Suprapubic skin (tissue), 4 donors: ENCODE results near the gene HECW1. TPM values are rescaled to one million over a fixed set of nuclear protein-coding genes. Genes with fewer than 3 reads are reported as not detected.

Experiments
- DNase-seq, 2 donors: peaks; one replicate each; pipeline ENCODE4 v3.0.0-alpha.2; 2019; ENCODE audit warnings: low spot score in 2 of 2
- H3K27ac ChIP-seq: fragments of 200-600 bp; sonication (generic); one replicate; pipeline ENCODE4 v1.5.1; 2019
- H3K27me3 ChIP-seq: fragments of 200-600 bp; sonication (generic); one replicate; pipeline ENCODE4 v1.5.1; 2019
- H3K36me3 ChIP-seq: fragments of 200-600 bp; sonication (generic); one replicate; pipeline ENCODE4 v1.5.1; 2019
- H3K4me1 ChIP-seq: fragments of 200-600 bp; sonication (generic); one replicate; pipeline ENCODE4 v1.5.1; 2019
- H3K4me3 ChIP-seq: fragments of 200-600 bp; sonication (generic); one replicate; pipeline ENCODE4 v1.5.1; 2019; ENCODE audit warnings: mild to moderate bottlenecking
- H3K9me3 ChIP-seq: fragments of 200-600 bp; sonication (generic); one replicate; pipeline ENCODE4 v1.5.1; 2019
- CTCF ChIP-seq, 2 donors: fragments of 200-600 bp in 1 of 2; fragments of 450-650 bp in 1 of 2; sonication (generic) in 1 of 2; IDR thresholded peaks; one replicate each; pipeline ENCODE4 v1.5.1; 2016 to 2019; ENCODE audit warnings: antibody characterized with exemption in 2 of 2, mild to moderate bottlenecking in 1 of 2, moderate library complexity in 1 of 2
- EP300 ChIP-seq: sonication (generic); formaldehyde crosslinking; IDR thresholded peaks from one replicate; pipeline ENCODE4 v1.6.1; 2017; ENCODE audit warnings: antibody characterized with exemption
- POLR2A ChIP-seq, 2 donors: fragments of 450-650 bp; IDR thresholded peaks; one replicate each; pipeline ENCODE4 v1.6.1; 2017; ENCODE audit warnings: antibody characterized with exemption in 2 of 2, mild to moderate bottlenecking in 2 of 2, moderate library complexity in 2 of 2
- POLR2AphosphoS5 ChIP-seq, 3 donors: sonication (generic); formaldehyde crosslinking; IDR thresholded peaks; one replicate each; pipeline ENCODE4 v1.6.1; 2017; ENCODE audit warnings: antibody characterized with exemption in 3 of 3
- WGBS: methylation state at CpG from one replicate; pipeline ENCODE4 v1.1.5; 2018; 5-methylcytosine and 5-hydroxymethylcytosine counted together
- total RNA-seq, 4 donors: library from RNA; depleted of rRNA; stranded (reverse); fragments of >200 nt; gene quantifications; one replicate each; pipeline ENCODE4 v1.1.0, GENCODE V29; 2016

HECW1 gene
- total RNA-seq, 4 donors from 2014 or later, result 0.17 to 0.73 (median 0.32) TPM; not detected in 1

GRCh38 chr7:43463401-43463980, 351.0 kb downstream of the HECW1 start:
- Histone ChIP-seq H3K4me1 (peaks cover 26% of the 10 kb centered on the region), H3K9me3 (no peaks in the 10 kb centered on the region), H3K36me3 (no peaks in the 10 kb centered on the region), H3K4me3 (no peak overlapping the region), H3K27me3 (no peaks in the 10 kb centered on the region), H3K27ac (peak overlapping the region; percentile 49)
- DNase-seq, result no peak
- WGBS, result 31% methylated on average over 8 of the region's 8 CpGs
- TF ChIP-seq EP300 (no peak), POLR2AphosphoS5 (IDR thresholded peaks at IDR 0.05) (no peak), POLR2A (IDR thresholded peaks at IDR 0.05) (no peak), CTCF (IDR thresholded peaks at IDR 0.05) (no peak)

GRCh38 chr7:43465581-43466554, 353.4 kb downstream of the HECW1 start:
- H3K27me3 ChIP-seq, result no peaks in the 10 kb centered on the region
- DNase-seq, result no peak
- peaks cover 26% of the 10 kb centered on the region for H3K4me1 ChIP-seq
- H3K27ac ChIP-seq, result no peak overlapping the region
- no peaks in the 10 kb centered on the region for H3K9me3 ChIP-seq
- no peak overlapping the region for H3K4me3 ChIP-seq
- no peak for TF ChIP-seq EP300
- no peak for TF ChIP-seq CTCF (IDR thresholded peaks at IDR 0.05)
- no peak for TF ChIP-seq POLR2AphosphoS5 (IDR thresholded peaks at IDR 0.05)
- TF ChIP-seq POLR2A (IDR thresholded peaks at IDR 0.05), result no peak
- H3K36me3 ChIP-seq, result no peaks in the 10 kb centered on the region
- 70% methylated on average over 11 of the region's 11 CpGs for WGBS

- TF ChIP-seq POLR2AphosphoS5 (IDR thresholded peaks at IDR 0.05), result no peak
- no peak for TF ChIP-seq EP300
- TF ChIP-seq CTCF (IDR thresholded peaks at IDR 0.05), result no peak
- TF ChIP-seq POLR2A (IDR thresholded peaks at IDR 0.05), result no peak
- DNase-seq, result no peak
- H3K27ac ChIP-seq, result no peak overlapping the region
- peaks cover 22% of the 10 kb centered on the region for H3K4me1 ChIP-seq
- H3K27me3 ChIP-seq, result no peaks in the 10 kb centered on the region
- H3K36me3 ChIP-seq, result no peaks in the 10 kb centered on the region
- WGBS, result 72% methylated on average over 5 of the region's 5 CpGs
- H3K9me3 ChIP-seq, result no peaks in the 10 kb centered on the region
- no peak overlapping the region for H3K4me3 ChIP-seq
Observed at GRCh38 chr7:43467406-43467805, 355.0 kb downstream of the HECW1 start.

GRCh38 chr7:43467846-43468245, 355.4 kb downstream of the HECW1 start:
- TF ChIP-seq EP300 (no peak), POLR2AphosphoS5 (IDR thresholded peaks at IDR 0.05) (no peak), POLR2A (IDR thresholded peaks at IDR 0.05) (no peak), CTCF (IDR thresholded peaks at IDR 0.05) (no peak)
- 88% methylated on average over 6 of the region's 6 CpGs for WGBS
- no peak overlapping the region for H3K4me3 ChIP-seq
- H3K9me3 ChIP-seq, result no peaks in the 10 kb centered on the region
- no peak for DNase-seq
- no peaks in the 10 kb centered on the region for H3K27me3 ChIP-seq
- peaks cover 20% of the 10 kb centered on the region for H3K4me1 ChIP-seq
- no peak overlapping the region for H3K27ac ChIP-seq
- H3K36me3 ChIP-seq, result no peaks in the 10 kb centered on the region

GRCh38 chr7:43469051-43469450, 356.6 kb downstream of the HECW1 start:
- Histone ChIP-seq H3K27me3 (no peaks in the 10 kb centered on the region), H3K4me3 (no peak overlapping the region), H3K27ac (no peak overlapping the region), H3K9me3 (no peaks in the 10 kb centered on the region), H3K36me3 (no peaks in the 10 kb centered on the region), H3K4me1 (peaks cover 10% of the 10 kb centered on the region)
- TF ChIP-seq EP300, result no peak
- TF ChIP-seq POLR2AphosphoS5 (IDR thresholded peaks at IDR 0.05), result no peak
- TF ChIP-seq POLR2A (IDR thresholded peaks at IDR 0.05), result no peak
- no peak for TF ChIP-seq CTCF (IDR thresholded peaks at IDR 0.05)
- no peak for DNase-seq
- WGBS, result 73% methylated on average over 10 of the region's 10 CpGs
